Upper lobe of right lung (tissue), 1 donor: ENCODE results near the gene CLSTN2. TPM values are rescaled to one million over a fixed set of nuclear protein-coding genes. Genes with fewer than 3 reads are reported as not detected.

Experiments used
- ATAC-seq: fragments of 200-7000 bp; cut with Tn5 transposase; one replicate; pipeline ENCODE4 v1.9.1; 2020; ENCODE audit warnings: mild to moderate bottlenecking, moderate library complexity
- DNase-seq: peaks from one replicate; pipeline ENCODE4 v3.0.0-alpha.2; 2020
- H3K27ac ChIP-seq: fragments of 200-600 bp; one replicate; pipeline ENCODE4 v1.8.0; 2022
- H3K27me3 ChIP-seq: fragments of 200-600 bp; one replicate; pipeline ENCODE4 v1.8.0; 2022; ENCODE audit warnings: mild to moderate bottlenecking
- H3K36me3 ChIP-seq: fragments of 200-600 bp; one replicate; pipeline ENCODE4 v1.8.0; 2022
- H3K4me1 ChIP-seq: fragments of 200-600 bp; one replicate; pipeline ENCODE4 v1.8.0; 2022
- H3K4me3 ChIP-seq: fragments of 200-600 bp; one replicate; pipeline ENCODE4 v1.8.0; 2022; ENCODE audit warnings: mild to moderate bottlenecking
- H3K9me3 ChIP-seq: fragments of 200-600 bp; one replicate; pipeline ENCODE4 v1.8.0; 2022
- intact Hi-C: fragments of 100-400 bp; cut with DNase I; formaldehyde crosslinking; loops from one replicate; pipeline ENCODE4 v1.11.0; 2022
- total RNA-seq: library from RNA; stranded (reverse); fragmentation: NEBNext Ultra II Directional; extraction: Animal tissue kit (Norgen Biotek cat#: 25700); gene quantifications from one replicate; pipeline ENCODE4 v1.2.1, GENCODE V29; 2021
- TF ChIP-seq, protein P1 (sequence below): fragments of 200-600 bp; IDR thresholded peaks from one replicate; pipeline ENCODE4 v1.8.0; 2022; ENCODE audit warnings: antibody characterized with exemption
- donor health status: DM: no; HTN: yes; CAD: no; lungs with severe emphysema.

CLSTN2 gene
- total RNA-seq, 1 donor from 2014 or later = 3.0 TPM

DNA sequence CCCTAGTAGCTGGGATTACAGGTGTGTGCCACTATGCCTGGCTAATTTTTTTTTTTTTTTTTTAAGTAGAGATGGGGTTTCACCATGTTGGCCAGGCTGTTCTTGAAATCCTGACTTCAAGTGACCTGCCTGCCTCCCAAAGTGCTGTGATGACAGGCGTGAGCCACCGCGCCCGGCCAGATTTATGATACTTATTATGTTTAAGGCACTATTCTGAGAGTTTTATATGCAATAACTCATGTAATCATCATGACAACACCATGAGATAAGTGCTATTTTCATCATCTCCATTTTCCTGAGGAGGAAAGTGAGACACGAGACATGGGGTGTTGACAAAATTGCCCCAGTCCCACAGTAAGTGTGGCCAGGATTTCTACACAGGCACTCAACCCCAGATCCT, 376.4 kb downstream of the CLSTN2 start:
- Histone ChIP-seq H3K27ac (no peak overlapping the region), H3K9me3 (no peaks in the 10 kb centered on the region), H3K4me1 (peaks cover 3% of the 10 kb centered on the region), H3K27me3 (no peaks in the 10 kb centered on the region), H3K36me3 (no peaks in the 10 kb centered on the region), H3K4me3 (no peak overlapping the region)
- DNase-seq (no peak), ATAC-seq (no peak)
- TF ChIP-seq, protein P1, sequence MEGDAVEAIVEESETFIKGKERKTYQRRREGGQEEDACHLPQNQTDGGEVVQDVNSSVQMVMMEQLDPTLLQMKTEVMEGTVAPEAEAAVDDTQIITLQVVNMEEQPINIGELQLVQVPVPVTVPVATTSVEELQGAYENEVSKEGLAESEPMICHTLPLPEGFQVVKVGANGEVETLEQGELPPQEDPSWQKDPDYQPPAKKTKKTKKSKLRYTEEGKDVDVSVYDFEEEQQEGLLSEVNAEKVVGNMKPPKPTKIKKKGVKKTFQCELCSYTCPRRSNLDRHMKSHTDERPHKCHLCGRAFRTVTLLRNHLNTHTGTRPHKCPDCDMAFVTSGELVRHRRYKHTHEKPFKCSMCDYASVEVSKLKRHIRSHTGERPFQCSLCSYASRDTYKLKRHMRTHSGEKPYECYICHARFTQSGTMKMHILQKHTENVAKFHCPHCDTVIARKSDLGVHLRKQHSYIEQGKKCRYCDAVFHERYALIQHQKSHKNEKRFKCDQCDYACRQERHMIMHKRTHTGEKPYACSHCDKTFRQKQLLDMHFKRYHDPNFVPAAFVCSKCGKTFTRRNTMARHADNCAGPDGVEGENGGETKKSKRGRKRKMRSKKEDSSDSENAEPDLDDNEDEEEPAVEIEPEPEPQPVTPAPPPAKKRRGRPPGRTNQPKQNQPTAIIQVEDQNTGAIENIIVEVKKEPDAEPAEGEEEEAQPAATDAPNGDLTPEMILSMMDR = no peak
- intact Hi-C loops = no loop called here

DNA sequence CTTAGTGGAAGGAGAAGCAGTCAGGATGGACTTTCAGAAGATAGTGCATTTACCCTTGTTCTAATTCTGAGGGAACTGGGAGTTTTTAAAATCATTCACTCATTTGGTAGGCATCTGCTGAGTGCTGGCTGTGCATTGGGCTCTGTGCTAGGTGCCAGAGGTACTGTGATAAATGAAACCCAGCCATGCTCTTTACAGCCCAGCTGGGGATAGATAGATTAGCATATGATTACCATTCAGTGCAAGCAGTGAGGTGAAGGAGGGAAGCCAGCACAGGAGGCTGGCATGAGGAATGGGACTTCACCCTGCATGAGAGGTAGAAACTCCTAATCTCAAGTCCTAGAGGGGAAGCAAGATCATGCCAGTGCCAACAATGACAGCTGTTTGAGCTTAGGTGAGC, 381.0 kb downstream of the CLSTN2 start:
- H3K36me3 ChIP-seq = no peaks in the 10 kb centered on the region
- DNase-seq (no peak), ATAC-seq (no peak)
- intact Hi-C loops = no loop called here
- no peaks in the 10 kb centered on the region for H3K27me3 ChIP-seq
- H3K27ac ChIP-seq = no peak overlapping the region
- no peaks in the 10 kb centered on the region for H3K9me3 ChIP-seq
- H3K4me3 ChIP-seq = no peak overlapping the region
- TF ChIP-seq, protein P1 = no peak
- H3K4me1 ChIP-seq = no peaks in the 10 kb centered on the region

DNA sequence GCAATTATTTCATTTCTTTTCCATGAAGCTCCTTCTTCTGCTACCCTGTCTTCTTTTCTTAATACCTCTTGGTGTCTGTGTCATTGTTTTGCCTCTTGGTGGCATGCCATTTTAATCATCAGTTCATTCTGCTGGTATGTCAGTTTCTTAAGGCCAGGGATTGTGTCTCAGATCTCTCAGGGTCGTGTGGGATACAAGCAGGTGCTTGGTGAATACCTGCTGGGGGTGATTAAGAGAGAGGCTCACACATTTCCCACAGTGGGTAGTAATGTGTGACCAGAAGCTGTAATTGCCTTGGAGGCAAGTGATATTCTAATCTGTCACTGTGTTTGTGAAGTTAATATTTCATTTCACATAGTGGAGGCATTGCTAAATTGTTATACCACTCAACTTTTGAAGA, 381.5 kb downstream of the CLSTN2 start:
- Histone ChIP-seq H3K4me1 (no peaks in the 10 kb centered on the region), H3K36me3 (no peaks in the 10 kb centered on the region), H3K9me3 (no peaks in the 10 kb centered on the region), H3K27me3 (no peaks in the 10 kb centered on the region), H3K4me3 (no peak overlapping the region), H3K27ac (no peak overlapping the region)
- ATAC-seq = no peak
- no peak for DNase-seq
- intact Hi-C loops = no loop called here
- TF ChIP-seq, protein P1 = no peak

DNA sequence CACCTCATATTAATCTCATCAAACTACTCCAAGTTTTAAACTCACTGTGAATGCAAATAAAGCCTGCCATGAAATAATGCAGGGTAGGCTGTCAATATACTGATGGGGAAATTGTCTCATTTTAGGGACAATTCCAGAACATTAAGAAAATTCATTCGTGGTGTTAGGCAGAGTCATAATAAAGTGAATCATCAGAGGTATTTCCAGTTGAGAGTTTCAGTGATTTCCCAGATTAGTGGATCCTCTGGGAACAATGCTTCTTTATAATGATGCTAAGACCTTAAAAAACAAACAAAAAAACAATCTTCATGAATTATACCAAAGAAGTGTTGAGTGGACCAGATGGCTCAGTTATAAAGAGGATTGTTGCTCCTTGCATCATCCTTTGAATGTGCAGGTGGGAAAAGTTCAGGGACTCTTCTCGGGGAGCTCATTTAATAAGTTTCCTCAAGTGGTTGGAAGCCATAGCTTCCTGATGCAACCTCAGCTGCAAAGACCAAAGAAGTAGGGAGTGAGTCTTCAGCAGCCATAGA, 381.9 kb downstream of the CLSTN2 start:
- Histone ChIP-seq H3K4me3 (no peak overlapping the region), H3K9me3 (no peaks in the 10 kb centered on the region), H3K36me3 (no peaks in the 10 kb centered on the region), H3K27me3 (no peaks in the 10 kb centered on the region), H3K27ac (no peak overlapping the region), H3K4me1 (no peaks in the 10 kb centered on the region)
- DNase-seq = no peak
- intact Hi-C loops = no loop called here
- TF ChIP-seq, protein P1 = no peak
- ATAC-seq = no peak

DNA sequence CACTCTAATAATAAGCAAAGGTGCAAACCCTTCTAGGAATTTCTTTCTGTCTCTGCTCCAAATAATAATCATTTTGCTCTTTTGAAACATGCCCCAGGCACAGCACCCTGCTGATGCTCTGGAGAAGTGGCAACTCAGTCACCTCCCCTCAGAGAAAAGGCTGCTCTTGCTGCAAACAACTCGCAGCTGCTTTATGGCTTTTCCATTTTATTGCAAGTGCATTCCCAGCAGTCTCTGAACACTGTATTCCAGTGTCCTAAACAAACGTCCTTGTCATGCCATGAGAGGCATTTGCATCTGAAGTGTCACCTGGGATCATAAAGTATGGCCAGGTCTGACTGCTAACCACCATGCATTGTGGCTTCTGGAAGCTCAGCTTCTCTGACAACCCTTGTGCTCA, 384.8 kb downstream of the CLSTN2 start:
- no peak overlapping the region for H3K27ac ChIP-seq
- H3K4me1 ChIP-seq = no peaks in the 10 kb centered on the region
- intact Hi-C loops = no loop called here
- no peak for DNase-seq
- no peaks in the 10 kb centered on the region for H3K27me3 ChIP-seq
- H3K9me3 ChIP-seq = no peaks in the 10 kb centered on the region
- H3K4me3 ChIP-seq = no peak overlapping the region
- no peaks in the 10 kb centered on the region for H3K36me3 ChIP-seq
- TF ChIP-seq, protein P1 = no peak
- no peak for ATAC-seq

DNA sequence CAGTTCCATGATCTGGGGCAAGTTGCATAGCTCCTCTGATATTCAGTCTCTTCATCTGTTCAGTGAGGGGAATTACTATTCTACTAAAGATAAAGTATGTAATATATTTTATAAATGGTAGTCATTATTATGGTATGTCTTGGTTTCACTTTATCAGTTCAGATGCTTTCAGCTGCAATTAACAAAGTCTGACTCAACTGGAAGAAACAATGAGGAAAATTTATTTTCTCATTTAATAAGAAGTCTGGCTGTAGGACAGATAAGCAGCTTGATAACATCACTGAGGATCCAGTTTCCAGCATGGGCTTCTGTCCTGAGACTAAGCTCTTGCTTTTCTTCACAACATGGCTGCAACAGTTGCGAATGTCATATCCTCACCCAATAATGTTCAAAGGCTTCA, 388.6 kb downstream of the CLSTN2 start:
- H3K27ac ChIP-seq = no peak overlapping the region
- H3K27me3 ChIP-seq = no peaks in the 10 kb centered on the region
- TF ChIP-seq, protein P1 = no peak
- DNase-seq (no peak), ATAC-seq (no peak)
- no peaks in the 10 kb centered on the region for H3K36me3 ChIP-seq
- H3K4me1 ChIP-seq = no peaks in the 10 kb centered on the region
- H3K9me3 ChIP-seq = no peaks in the 10 kb centered on the region
- intact Hi-C loops = no loop called here
- no peak overlapping the region for H3K4me3 ChIP-seq
